ENCODE measurements around the gene NRSN1. TPM values are rescaled to one million over a fixed set of nuclear protein-coding genes. Genes with fewer than 3 reads are reported as not detected.

The NRSN1 gene
- total and polyA plus RNA-seq, 2 of the 13 experiments (the other 11 are each of a cell fraction or from before 2014, with no cell fraction given), result not detected

DNA sequence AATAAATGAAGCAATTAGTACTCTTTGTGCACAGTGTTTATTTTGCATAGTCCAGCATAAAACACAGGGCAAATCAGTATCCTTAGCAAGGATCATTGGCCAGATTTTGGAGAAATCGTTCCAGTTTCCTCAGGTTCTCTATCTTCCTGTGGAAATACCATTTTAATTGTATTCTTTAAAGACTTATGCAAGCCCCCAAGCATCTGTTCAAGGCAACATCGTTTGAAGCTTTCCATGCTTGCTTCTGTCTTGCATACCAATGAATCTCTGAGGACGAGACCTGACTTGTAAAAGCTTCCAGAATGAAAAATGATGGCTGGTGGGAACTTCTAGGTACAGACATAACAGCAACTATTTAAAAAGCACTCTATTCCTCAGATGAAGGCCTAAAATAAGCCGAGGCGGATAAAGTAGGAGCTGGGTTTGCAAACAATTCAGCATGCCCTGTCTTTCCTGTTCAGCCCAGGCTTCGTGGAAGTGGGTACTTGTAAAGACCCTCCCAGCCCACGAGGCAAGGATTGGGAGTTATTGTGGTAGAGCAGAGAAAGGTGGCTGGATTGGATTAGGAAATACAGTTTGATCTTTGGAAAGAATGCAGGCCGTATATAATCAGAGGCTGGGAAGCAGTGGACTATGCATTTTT lies 21.6 kb downstream of the NRSN1 start:
- POLR2A ChIA-PET, result interaction anchor here (0.9 to 2.1 kb wide), 5 partner anchors 16 to 57 kb away, joined by 3 to 8 read pairs (median 3); partner anchors contain the start of gene NRSN1
- no peaks in the 10 kb centered on the region for H4K20me1 ChIP-seq (ENCODE audit: insufficient read depth, low read length)
- H3K27ac ChIP-seq (ENCODE audit: extremely low read length, insufficient read depth, low read length), result peak overlapping the region; percentile 84
- DNase-seq (ENCODE audit: low spot score) (no peak), FAIRE-seq (no peak), ATAC-seq (no peak)
- H3K79me2 ChIP-seq (ENCODE audit: insufficient read depth, low read length), result no peaks in the 10 kb centered on the region
- TSS peak; percentile 57 for BruUV-seq (replicated peaks)
- H2AFZ ChIP-seq (ENCODE audit: low read length), result no peak overlapping the region
- H3K4me2 ChIP-seq (ENCODE audit: low read depth, low read length), result peak overlapping the region; percentile 60
- peak overlapping the region; percentile 50 for H3K9ac ChIP-seq (ENCODE audit: insufficient read depth, low read depth, low read length)
- H3K4me3 ChIP-seq (replicated peaks in 1 of 3; ENCODE audit: insufficient read depth in 1 of 3, low read depth in 2 of 3, low read length in 3 of 3), result peak overlapping the region in 1 of 3 experiments; percentile 15; a peak in 1 of 6 replicates
- CTCF ChIA-PET (ENCODE audit: low intra/inter-chr PET ratio, low total read pairs), result no interaction called here
- no peaks in the 10 kb centered on the region for H3K27me3 ChIP-seq (ENCODE audit: control insufficient read depth in 1 of 2, insufficient read depth in 2 of 2, low read length in 2 of 2)
- H3K4me1 ChIP-seq (ENCODE audit: insufficient read depth, low read length), result peaks cover 55% of the 10 kb centered on the region
- intact Hi-C loops (cut with micrococcal nuclease; ENCODE audit: unreplicated experiment), result loop anchor here (1.0 to 10.0 kb wide), 5 partner anchors 21 to 237 kb away; partner anchors contain the start of gene NRSN1
- WGBS (ENCODE audit: low lambda C conversion rate), result 6% methylated on average over 8 of the region's 8 CpGs
- no peaks in the 10 kb centered on the region for H3K9me3 ChIP-seq (ENCODE audit: low read length)
- in situ Hi-C loops (cut with HindIII; ENCODE audit: extremely low pct_ligation_motif_present, low pct_unique_long_range_greater_than_20kb), result no loop called here
- H3K36me3 ChIP-seq (replicated peaks in 1 of 2; ENCODE audit: control insufficient read depth in 1 of 2, insufficient read depth in 2 of 2, low read length in 2 of 2), result no peaks in the 10 kb centered on the region
- TF ChIP-seq ZNF766 (CRISPR knock-in tag; IDR thresholded peaks at IDR 0.05; ENCODE audit: borderline replicate concordance), result no peak
- 0 out of 2 replicates have a peak, but pooled peaks have one; percentile 33 for TF ChIP-seq ZNF224 (CRISPR knock-in tag; IDR thresholded peaks at IDR 0.05)
- no peak for TF ChIP-seq ZNF670 (CRISPR knock-in tag; IDR thresholded peaks at IDR 0.05; ENCODE audit: borderline replicate concordance)
- TF ChIP-seq CHCHD3 (CRISPR knock-in tag; IDR thresholded peaks at IDR 0.05), result no peak
- TF ChIP-seq ZNF703 (CRISPR knock-in tag; IDR thresholded peaks at IDR 0.05; ENCODE audit: borderline replicate concordance), result 0 out of 2 replicates have a peak, but pooled peaks have one; percentile 65
- TF ChIP-seq, protein P1, sequence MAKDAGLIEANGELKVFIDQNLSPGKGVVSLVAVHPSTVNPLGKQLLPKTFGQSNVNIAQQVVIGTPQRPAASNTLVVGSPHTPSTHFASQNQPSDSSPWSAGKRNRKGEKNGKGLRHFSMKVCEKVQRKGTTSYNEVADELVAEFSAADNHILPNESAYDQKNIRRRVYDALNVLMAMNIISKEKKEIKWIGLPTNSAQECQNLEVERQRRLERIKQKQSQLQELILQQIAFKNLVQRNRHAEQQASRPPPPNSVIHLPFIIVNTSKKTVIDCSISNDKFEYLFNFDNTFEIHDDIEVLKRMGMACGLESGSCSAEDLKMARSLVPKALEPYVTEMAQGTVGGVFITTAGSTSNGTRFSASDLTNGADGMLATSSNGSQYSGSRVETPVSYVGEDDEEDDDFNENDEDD (CRISPR knock-in tag; IDR thresholded peaks at IDR 0.05; ENCODE audit: borderline replicate concordance), result 0 out of 2 replicates have a peak, but pooled peaks have one; percentile 37
- no peak for TF ChIP-seq YY1 (IDR thresholded peaks at IDR 0.05; ENCODE audit: insufficient read depth, insufficient replicate concordance, low read depth, low read length)
- TF ChIP-seq, protein P2, sequence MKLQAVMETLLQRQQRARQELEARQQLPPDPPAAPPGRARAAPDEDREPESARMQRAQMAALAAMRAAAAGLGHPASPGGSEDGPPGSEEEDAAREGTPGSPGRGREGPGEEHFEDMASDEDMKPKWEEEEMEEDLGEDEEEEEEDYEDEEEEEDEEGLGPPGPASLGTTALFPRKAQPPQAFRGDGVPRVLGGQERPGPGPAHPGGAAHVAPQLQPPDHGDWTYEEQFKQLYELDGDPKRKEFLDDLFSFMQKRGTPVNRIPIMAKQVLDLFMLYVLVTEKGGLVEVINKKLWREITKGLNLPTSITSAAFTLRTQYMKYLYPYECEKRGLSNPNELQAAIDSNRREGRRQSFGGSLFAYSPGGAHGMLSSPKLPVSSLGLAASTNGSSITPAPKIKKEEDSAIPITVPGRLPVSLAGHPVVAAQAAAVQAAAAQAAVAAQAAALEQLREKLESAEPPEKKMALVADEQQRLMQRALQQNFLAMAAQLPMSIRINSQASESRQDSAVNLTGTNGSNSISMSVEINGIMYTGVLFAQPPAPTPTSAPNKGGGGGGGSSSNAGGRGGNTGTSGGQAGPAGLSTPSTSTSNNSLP (IDR thresholded peaks at IDR 0.05; ENCODE audit: low read depth, low read length), result peak; percentile 98
- no peak for TF ChIP-seq CHD4 (IDR thresholded peaks at IDR 0.05; ENCODE audit: borderline replicate concordance, low read length)
- TF ChIP-seq ZKSCAN1 (IDR thresholded peaks at IDR 0.05; ENCODE audit: low read length), result no peak
- no peak for TF ChIP-seq ZNF660 (CRISPR knock-in tag; IDR thresholded peaks at IDR 0.05; ENCODE audit: borderline replicate concordance, low read depth)
- TF ChIP-seq MED8 (CRISPR knock-in tag; IDR thresholded peaks at IDR 0.05; ENCODE audit: insufficient replicate concordance), result no peak
- 0 out of 2 replicates have a peak, but pooled peaks have one; percentile 26 for TF ChIP-seq MAFF (IDR thresholded peaks at IDR 0.05; ENCODE audit: low read depth, low read length)
- peak; percentile 94 for TF ChIP-seq ASH2L (IDR thresholded peaks at IDR 0.05; ENCODE audit: insufficient read length, low read depth, low read length)
- no peak for TF ChIP-seq MZF1 (CRISPR knock-in tag; IDR thresholded peaks at IDR 0.05; ENCODE audit: borderline replicate concordance)
- peak; percentile 48; the same call in 1 of the 2 replicates for TF ChIP-seq CEBPB (IDR thresholded peaks at IDR 0.05; ENCODE audit: borderline replicate concordance, low read depth, low read length)
- TF ChIP-seq, protein P3, sequence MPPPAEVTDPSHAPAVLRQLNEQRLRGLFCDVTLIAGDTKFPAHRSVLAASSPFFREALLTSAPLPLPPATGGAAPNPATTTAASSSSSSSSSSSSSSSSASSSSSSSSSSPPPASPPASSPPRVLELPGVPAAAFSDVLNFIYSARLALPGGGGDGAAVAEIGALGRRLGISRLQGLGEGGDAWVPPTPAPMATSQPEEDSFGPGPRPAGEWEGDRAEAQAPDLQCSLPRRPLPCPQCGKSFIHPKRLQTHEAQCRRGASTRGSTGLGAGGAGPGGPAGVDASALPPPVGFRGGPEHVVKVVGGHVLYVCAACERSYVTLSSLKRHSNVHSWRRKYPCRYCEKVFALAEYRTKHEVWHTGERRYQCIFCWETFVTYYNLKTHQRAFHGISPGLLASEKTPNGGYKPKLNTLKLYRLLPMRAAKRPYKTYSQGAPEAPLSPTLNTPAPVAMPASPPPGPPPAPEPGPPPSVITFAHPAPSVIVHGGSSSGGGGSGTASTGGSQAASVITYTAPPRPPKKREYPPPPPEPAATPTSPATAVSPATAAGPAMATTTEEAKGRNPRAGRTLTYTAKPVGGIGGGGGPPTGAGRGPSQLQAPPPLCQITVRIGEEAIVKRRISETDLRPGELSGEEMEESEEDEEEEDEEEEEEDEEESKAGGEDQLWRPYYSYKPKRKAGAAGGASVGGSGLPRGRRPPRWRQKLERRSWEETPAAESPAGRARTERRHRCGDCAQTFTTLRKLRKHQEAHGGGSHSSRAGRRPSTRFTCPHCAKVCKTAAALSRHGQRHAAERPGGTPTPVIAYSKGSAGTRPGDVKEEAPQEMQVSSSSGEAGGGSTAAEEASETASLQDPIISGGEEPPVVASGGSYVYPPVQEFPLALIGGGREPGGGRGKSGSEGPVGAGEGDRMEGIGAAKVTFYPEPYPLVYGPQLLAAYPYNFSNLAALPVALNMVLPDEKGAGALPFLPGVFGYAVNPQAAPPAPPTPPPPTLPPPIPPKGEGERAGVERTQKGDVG (CRISPR knock-in tag; IDR thresholded peaks at IDR 0.05; ENCODE audit: borderline replicate concordance), result no peak
